ENCODE data around the gene CLCA1.

Gene CLCA1

DNA sequence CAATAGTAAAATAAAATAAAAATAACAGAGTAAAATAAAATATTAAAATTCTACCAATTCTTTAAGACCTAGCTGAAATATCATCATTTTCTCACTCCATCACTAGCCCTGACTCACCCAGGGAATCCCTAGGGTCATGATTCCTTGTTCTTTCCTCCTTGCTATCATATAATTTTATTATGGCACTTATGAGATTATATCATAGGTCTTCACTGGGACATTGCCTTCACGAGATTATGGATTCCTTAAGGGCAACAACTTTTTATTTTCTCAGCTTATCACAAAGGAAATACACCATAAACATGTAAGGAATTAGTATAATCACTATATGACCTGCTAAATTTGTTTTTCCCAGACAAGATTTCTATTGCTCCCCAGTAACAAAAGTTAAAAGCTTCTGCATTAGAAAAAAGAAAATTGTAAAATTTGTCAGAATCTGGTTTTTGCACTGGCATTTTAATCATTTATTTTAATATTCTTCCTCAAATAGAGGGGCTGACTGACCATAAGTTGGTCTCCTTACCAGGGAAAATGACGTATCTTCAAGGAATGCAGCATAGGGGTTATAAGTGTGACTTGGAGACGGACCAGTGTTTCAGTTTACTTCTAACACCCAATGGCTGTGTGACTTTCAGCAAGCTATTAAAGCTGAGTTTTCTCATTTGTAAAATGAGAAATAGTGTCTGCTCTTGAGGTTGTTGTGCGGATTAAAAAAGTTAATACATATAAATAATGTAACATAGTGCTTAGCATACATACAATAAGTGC lies 69.4 kb downstream of the CLCA1 start:
- Histone ChIP-seq H3K4me3 (ENCODE audit: low read depth, low read length) (no peak overlapping the region), H3K9ac (ENCODE audit: low read depth, low read length) (no peak overlapping the region), H3K4me1 (ENCODE audit: control insufficient read depth, insufficient read depth, low read length) (no peaks in the 10 kb centered on the region), H3K27me3 (ENCODE audit: control insufficient read depth, insufficient read depth, low read length) (no peaks in the 10 kb centered on the region), H3K36me3 (ENCODE audit: control insufficient read depth, insufficient read depth, low read length) (no peaks in the 10 kb centered on the region), H3K9me3 (ENCODE audit: control insufficient read depth, insufficient read depth, low read length) (no peaks in the 10 kb centered on the region)

DNA sequence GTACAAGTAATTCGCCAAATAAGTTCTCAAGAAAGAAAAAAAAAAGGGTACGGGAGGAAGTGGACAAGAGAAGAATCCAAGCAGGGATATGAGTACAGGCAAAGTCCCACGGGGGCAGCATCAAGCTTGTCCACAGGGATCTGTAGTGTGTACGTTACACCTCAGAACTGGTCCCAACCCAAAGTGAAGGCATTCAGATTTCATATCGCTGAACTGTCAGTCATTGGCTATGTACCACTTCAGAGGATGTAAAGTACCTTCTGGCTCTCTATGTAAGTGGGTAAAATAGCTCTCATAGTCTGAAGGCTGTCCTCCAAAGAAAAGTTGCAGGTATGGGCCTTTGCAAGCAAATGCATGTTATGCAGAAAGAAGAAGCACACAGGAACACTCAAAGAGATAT lies 70.0 kb downstream of the CLCA1 start:
- H3K9ac ChIP-seq (ENCODE audit: low read depth, low read length) = no peak overlapping the region
- H3K4me1 ChIP-seq (ENCODE audit: control insufficient read depth, insufficient read depth, low read length) = no peaks in the 10 kb centered on the region
- H3K27me3 ChIP-seq (ENCODE audit: control insufficient read depth, insufficient read depth, low read length) = no peaks in the 10 kb centered on the region
- H3K9me3 ChIP-seq (ENCODE audit: control insufficient read depth, insufficient read depth, low read length) = no peaks in the 10 kb centered on the region
- H3K4me3 ChIP-seq (ENCODE audit: low read depth, low read length) = no peak overlapping the region
- H3K36me3 ChIP-seq (ENCODE audit: control insufficient read depth, insufficient read depth, low read length) = no peaks in the 10 kb centered on the region

DNA sequence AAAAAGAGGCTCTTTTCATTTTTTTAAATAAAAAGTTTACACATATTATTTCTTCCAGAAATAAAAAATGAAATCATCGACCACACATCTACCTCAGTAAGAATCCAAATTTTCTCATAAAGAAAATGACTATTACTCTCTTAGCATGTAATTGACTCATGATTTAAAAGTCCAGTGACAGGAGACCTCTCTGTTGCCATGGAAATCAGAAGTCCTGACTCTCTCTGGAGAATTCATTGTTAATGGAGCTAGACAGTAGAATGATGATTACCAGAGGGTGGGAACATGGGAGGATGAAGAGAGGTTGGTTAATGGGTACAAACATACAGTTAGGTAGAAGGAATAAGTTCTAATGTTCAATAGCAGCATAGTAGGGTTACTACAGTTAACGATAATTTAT lies 73.1 kb downstream of the CLCA1 start:
- no peak overlapping the region for H3K9ac ChIP-seq (ENCODE audit: low read depth, low read length)
- H3K27me3 ChIP-seq (ENCODE audit: control insufficient read depth, insufficient read depth, low read length) = no peaks in the 10 kb centered on the region
- H3K36me3 ChIP-seq (ENCODE audit: control insufficient read depth, insufficient read depth, low read length) = no peaks in the 10 kb centered on the region
- no peaks in the 10 kb centered on the region for H3K4me1 ChIP-seq (ENCODE audit: control insufficient read depth, insufficient read depth, low read length)
- no peak overlapping the region for H3K4me3 ChIP-seq (ENCODE audit: low read depth, low read length)
- no peaks in the 10 kb centered on the region for H3K9me3 ChIP-seq (ENCODE audit: control insufficient read depth, insufficient read depth, low read length)

DNA sequence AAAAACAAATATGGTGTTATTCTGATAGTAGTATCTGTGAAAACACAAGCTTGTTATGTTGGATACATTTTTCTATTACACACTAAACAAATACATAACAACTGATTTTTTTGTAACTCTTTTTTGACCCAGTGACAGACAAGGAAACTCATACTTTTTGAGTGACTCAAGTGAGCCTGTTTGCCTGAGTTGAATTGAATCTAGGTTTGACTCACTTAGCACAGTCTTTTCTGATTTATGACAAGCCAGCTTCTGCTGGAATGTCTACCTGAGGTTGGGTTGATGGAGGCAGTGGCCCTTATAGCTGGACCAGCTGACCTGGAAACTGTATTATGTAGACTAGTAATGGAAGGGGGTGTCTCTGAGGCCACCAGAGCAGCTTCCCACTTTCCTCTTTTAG lies 73.9 kb downstream of the CLCA1 start:
- Histone ChIP-seq H3K27me3 (ENCODE audit: control insufficient read depth, insufficient read depth, low read length) (no peaks in the 10 kb centered on the region), H3K9me3 (ENCODE audit: control insufficient read depth, insufficient read depth, low read length) (no peaks in the 10 kb centered on the region), H3K4me1 (ENCODE audit: control insufficient read depth, insufficient read depth, low read length) (no peaks in the 10 kb centered on the region), H3K4me3 (ENCODE audit: low read depth, low read length) (no peak overlapping the region), H3K36me3 (ENCODE audit: control insufficient read depth, insufficient read depth, low read length) (no peaks in the 10 kb centered on the region), H3K9ac (ENCODE audit: low read depth, low read length) (no peak overlapping the region)

DNA sequence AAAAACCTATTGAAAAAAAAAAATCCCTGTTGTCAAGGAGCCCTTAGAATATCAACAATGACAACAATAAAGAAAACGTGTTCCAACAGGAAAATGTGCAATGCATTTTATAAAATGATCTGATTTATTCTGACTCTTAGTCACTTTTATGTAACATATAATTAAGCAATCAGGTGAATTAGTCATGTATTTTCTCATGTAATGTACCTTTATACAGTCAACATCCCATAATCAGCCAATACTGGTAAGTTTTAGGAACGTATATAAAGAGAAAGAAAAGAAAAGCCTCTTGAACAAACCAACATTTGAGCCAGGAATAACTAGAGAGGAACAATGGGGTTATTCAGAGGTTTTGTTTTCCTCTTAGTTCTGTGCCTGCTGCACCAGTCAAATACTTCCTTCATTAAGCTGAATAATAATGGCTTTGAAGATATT lies 78.1 kb downstream of the CLCA1 start, which contains the start of gene CLCA4:
Gene CLCA4, plus strand, starts transcription at position 292 of the 435 bp plus-strand sequence. Its CDS starts 42 bp downstream, at position 334.
- Histone ChIP-seq H3K36me3 (ENCODE audit: control insufficient read depth, insufficient read depth, low read length) (no peaks in the 10 kb centered on the region), H3K4me1 (ENCODE audit: control insufficient read depth, insufficient read depth, low read length) (no peaks in the 10 kb centered on the region), H3K9ac (ENCODE audit: low read depth, low read length) (no peak within 1 kb of the TSS), H3K4me3 (ENCODE audit: low read depth, low read length) (no peak within 1 kb of the TSS), H3K27me3 (ENCODE audit: control insufficient read depth, insufficient read depth, low read length) (no peaks in the 10 kb centered on the region), H3K9me3 (ENCODE audit: control insufficient read depth, insufficient read depth, low read length) (no peaks in the 10 kb centered on the region)

DNA sequence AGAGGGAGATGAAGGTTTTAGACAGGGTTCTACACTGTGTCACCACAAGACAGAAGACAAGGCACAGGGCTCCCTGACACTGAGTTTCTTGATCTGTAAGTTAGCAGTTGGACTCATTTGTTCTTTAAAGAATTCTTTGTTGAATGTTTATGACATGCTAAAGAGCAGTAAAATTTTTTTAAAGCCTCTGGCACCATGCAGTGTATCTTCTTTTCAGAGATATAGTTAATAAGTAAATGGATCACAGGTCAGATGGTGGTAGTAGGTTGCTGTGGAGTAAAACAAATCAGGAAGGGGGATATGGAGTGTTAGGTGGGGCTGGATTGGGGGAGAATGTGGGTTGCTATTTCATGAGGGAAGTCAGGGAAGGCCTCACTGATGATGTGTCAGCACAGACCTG lies 80.1 kb downstream of the CLCA1 start:
- no peaks in the 10 kb centered on the region for H3K4me1 ChIP-seq (ENCODE audit: control insufficient read depth, insufficient read depth, low read length)
- H3K4me3 ChIP-seq (ENCODE audit: low read depth, low read length) = no peak overlapping the region
- H3K36me3 ChIP-seq (ENCODE audit: control insufficient read depth, insufficient read depth, low read length) = no peaks in the 10 kb centered on the region
- H3K9me3 ChIP-seq (ENCODE audit: control insufficient read depth, insufficient read depth, low read length) = no peaks in the 10 kb centered on the region
- no peaks in the 10 kb centered on the region for H3K27me3 ChIP-seq (ENCODE audit: control insufficient read depth, insufficient read depth, low read length)
- H3K9ac ChIP-seq (ENCODE audit: low read depth, low read length) = no peak overlapping the region
